Esophagus muscularis mucosa (tissue), 4 donors: ENCODE data around the gene TTC23L. TPM values are rescaled to one million over a fixed set of nuclear protein-coding genes. Genes with fewer than 3 reads are reported as not detected.

Experiments used
- DNase-seq: peaks from one replicate; pipeline ENCODE4 v3.0.0-alpha.2; 2017; ENCODE audit errors: extremely low spot score
- H3K27ac ChIP-seq, 4 donors: fragments of 200-600 bp; sonication (generic); replicated peaks in 1 of 4; 1 replicate in 3 of 4; 2 replicates in 1 of 4; pipeline ENCODE4 v1.5.1; 2016 to 2019; ENCODE audit warnings: mild to moderate bottlenecking in 1 of 4
- H3K27me3 ChIP-seq, 4 donors: fragments of 200-600 bp; sonication (generic); one replicate each; pipeline versions ENCODE4 v1.5.1 to v1.6.0; 2016 to 2019
- H3K36me3 ChIP-seq, 4 donors: fragments of 200-600 bp; sonication (generic); one replicate each; pipeline ENCODE4 v1.5.1; 2016 to 2019
- H3K4me1 ChIP-seq, 4 donors: fragments of 200-600 bp; sonication (generic); one replicate each; pipeline ENCODE4 v1.5.1; 2016 to 2019
- H3K4me3 ChIP-seq, 4 donors: fragments of 200-600 bp; sonication (generic); 1 replicate in 2 of 4; 2 replicates in 2 of 4; pipeline ENCODE4 v1.5.1; 2016 to 2019; ENCODE audit warnings: mild to moderate bottlenecking in 4 of 4, moderate library complexity in 1 of 4
- H3K9me3 ChIP-seq, 4 donors: fragments of 200-600 bp; sonication (generic); 1 replicate in 3 of 4; 2 replicates in 1 of 4; pipeline ENCODE4 v1.5.1; 2016 to 2019
- CTCF ChIP-seq, 3 experiments: fragments of 200-600 bp in 2 of 3; fragments of 450-650 bp in 1 of 3; sonication (generic) in 2 of 3; IDR thresholded peaks; one replicate each; pipeline ENCODE4 v1.5.1; 2017 to 2019; ENCODE audit warnings: antibody characterized with exemption in 3 of 3, mild to moderate bottlenecking in 2 of 3, moderate library complexity in 1 of 3
- EP300 ChIP-seq: sonication (generic); formaldehyde crosslinking; IDR thresholded peaks from one replicate; pipeline ENCODE4 v1.6.1; 2017; ENCODE audit warnings: antibody characterized with exemption
- POLR2A ChIP-seq: fragments of 450-650 bp; IDR thresholded peaks from one replicate; pipeline ENCODE4 v1.6.1; 2017; ENCODE audit warnings: antibody characterized with exemption, moderate library complexity, mild to moderate bottlenecking, low read depth
- POLR2AphosphoS5 ChIP-seq, 2 donors: sonication (generic); formaldehyde crosslinking; IDR thresholded peaks; one replicate each; pipeline ENCODE4 v1.6.1; 2017; ENCODE audit warnings: antibody characterized with exemption in 2 of 2
- WGBS: methylation state at CpG from one replicate; pipeline ENCODE4 v1.1.5; 2018; 5-methylcytosine and 5-hydroxymethylcytosine counted together
- intact Hi-C: fragments of 100-400 bp; cut with DNase I; formaldehyde crosslinking; loops from one replicate; pipeline ENCODE4 v1.15.1; 2023
- total RNA-seq, 4 donors: library from RNA; depleted of rRNA; stranded (reverse); fragments of >200 nt; gene quantifications; one replicate each; pipeline versions ENCODE4 v1.1.0 to v1.2.1, GENCODE V29; 2016

The TTC23L gene
- total RNA-seq, 4 donors from 2014 or later, result not detected

DNA sequence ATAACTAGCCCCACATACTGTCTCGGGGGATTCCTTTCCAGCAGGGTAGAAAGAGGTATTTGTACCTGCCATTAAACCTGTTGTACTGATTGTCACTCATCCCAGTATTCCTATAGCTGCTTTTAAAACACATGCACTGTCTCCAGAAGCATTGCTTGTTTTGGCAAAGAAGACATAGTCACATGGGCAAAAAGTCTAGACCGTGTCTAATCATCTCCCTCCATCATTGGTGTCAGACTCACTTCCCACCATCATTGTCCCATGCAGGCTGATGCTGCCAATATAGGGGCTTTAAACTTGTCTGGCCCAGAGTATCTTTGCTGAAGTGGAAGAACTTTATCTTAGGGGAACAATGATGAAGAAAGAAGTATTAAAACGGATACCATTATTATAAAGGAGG is 103.0 kb downstream of the TTC23L start:
- Histone ChIP-seq H3K36me3 (peaks cover 35 to 96% (median 83%) of the 10 kb centered on the region in 4 donors), H3K4me3 (no peak overlapping the region), H3K4me1 (peaks cover 0 to 3% (median 0%) of the 10 kb centered on the region in 4 donors), H3K27ac (no peak overlapping the region), H3K27me3 (no peaks in the 10 kb centered on the region), H3K9me3 (no peaks in the 10 kb centered on the region)
- no peak for DNase-seq
- TF ChIP-seq POLR2AphosphoS5 (IDR thresholded peaks at IDR 0.05) (no peak), EP300 (no peak), POLR2A (no peak), CTCF (IDR thresholded peaks at IDR 0.05) (no peak)
- intact Hi-C loops, result no loop called here
- WGBS, result 84% methylated on average over 3 of the region's 3 CpGs

- DNase-seq, result no peak
- no peaks in the 10 kb centered on the region for H3K27me3 ChIP-seq
- H3K4me3 ChIP-seq, result no peak overlapping the region
- H3K9me3 ChIP-seq, result no peaks in the 10 kb centered on the region
- WGBS, result 95% methylated on average over 2 of the region's 2 CpGs
- H3K4me1 ChIP-seq, result peaks cover 0 to 3% (median 0%) of the 10 kb centered on the region in 4 donors
- H3K36me3 ChIP-seq, result peaks cover 26 to 95% (median 73%) of the 10 kb centered on the region in 4 donors
- H3K27ac ChIP-seq, result no peak overlapping the region
- intact Hi-C loops, result no loop called here
- TF ChIP-seq POLR2AphosphoS5 (IDR thresholded peaks at IDR 0.05), result no peak
- TF ChIP-seq CTCF (IDR thresholded peaks at IDR 0.05), result no peak
- TF ChIP-seq EP300, result no peak
- no peak for TF ChIP-seq POLR2A
Measured at GRCh38 chr5:34944044-34944443, 105.1 kb downstream of the TTC23L start.

GRCh38 chr5:34944460-34945047 is 105.6 kb downstream of the TTC23L start:
- Histone ChIP-seq H3K4me3 (no peak overlapping the region), H3K4me1 (peaks cover 0 to 3% (median 0%) of the 10 kb centered on the region in 4 donors), H3K9me3 (no peaks in the 10 kb centered on the region), H3K36me3 (peaks cover 26 to 95% (median 74%) of the 10 kb centered on the region in 4 donors), H3K27me3 (no peaks in the 10 kb centered on the region), H3K27ac (no peak overlapping the region)
- intact Hi-C loops, result no loop called here
- no peak for TF ChIP-seq POLR2AphosphoS5 (IDR thresholded peaks at IDR 0.05)
- no peak for TF ChIP-seq POLR2A
- TF ChIP-seq CTCF (IDR thresholded peaks at IDR 0.05), result no peak
- TF ChIP-seq EP300, result no peak
- DNase-seq, result no peak
- 90% methylated on average over 11 of the region's 11 CpGs for WGBS

Other genes with a start within 250 kb of the TTC23L start
- gene RAI14, start 182.8 kb upstream of the TTC23L start, total RNA-seq, result 10 to 100 TPM; 57.3 to 76.4 (median 68.1) TPM
- gene RAD1, start 76.3 kb downstream of the TTC23L start, total RNA-seq, result 10 to 100 TPM; 22.5 to 62.1 (median 39.6) TPM
- 10 to 100 TPM; 18.4 to 31.8 (median 19.8) TPM for gene BRIX1, start 76.5 kb downstream of the TTC23L start, total RNA-seq
- 10 to 100 TPM; 54.5 to 85.6 (median 61.5) TPM for gene DNAJC21, start 90.4 kb downstream of the TTC23L start, total RNA-seq
- gene AGXT2, start 208.8 kb downstream of the TTC23L start, total RNA-seq, result not detected